SK-N-SH (cell line): Measurements from ENCODE around the gene NUDCD3. TPM values are rescaled to one million over a fixed set of nuclear protein-coding genes. Genes with fewer than 3 reads are reported as not detected.

Experiments
- CTCF ChIA-PET: fragments of 300-600, 350-600 bp; formaldehyde crosslinking; extraction: SDS; loops from one replicate; lab custom pipeline; 2021; lab: Yijun Ruan, JAX
- POLR2A ChIA-PET: fragments of 350-600 bp; sonication (Branson Sonifier 250); formaldehyde crosslinking; extraction: SDS; loops from one replicate; lab custom pipeline; 2020; ENCODE audit warnings: antibody characterized with exemption, inconsistent platforms; lab: Yijun Ruan, JAX
- DNase-seq: peaks from one replicate; pipeline ENCODE4 v3.0.0; 2012
- H2AFZ ChIP-seq: fragments of 200-600 bp; sonication (generic); 2 replicates; pipeline ENCODE4 v1.8.1; 2016; ENCODE audit warnings: antibody characterized with exemption, mild to moderate bottlenecking, low read depth
- H3F3A ChIP-seq: fragments of 200-600 bp; sonication (generic); replicated peaks from 2 replicates; pipeline ENCODE3; 2016; ENCODE audit warnings: antibody characterized with exemption, mild to moderate bottlenecking; ENCODE audit not compliant: insufficient read depth
- H3K27ac ChIP-seq, 2 experiments: fragments of 200-500 bp in 1 of 2; fragments of 200-600 bp in 1 of 2; sonication (Bioruptor generic) in 1 of 2; sonication (generic), shearing (Covaris generic) in 1 of 2; 2 replicates each; pipeline versions ENCODE4 v1.5.1 to v1.6.1; 2014 to 2016; ENCODE audit warnings: low read depth in 2 of 2, inconsistent platforms in 1 of 2, low read length in 1 of 2, mild to moderate bottlenecking in 1 of 2, mixed read lengths in 1 of 2
- H3K27me3 ChIP-seq: fragments of 200-600 bp; sonication (generic), shearing (Covaris generic); 2 replicates; pipeline ENCODE4 v1.6.1; 2016; ENCODE audit warnings: mixed run types; ENCODE audit not compliant: insufficient read depth
- H3K36me3 ChIP-seq, 2 experiments: fragments of 200-500 bp in 1 of 2; fragments of 200-600 bp in 1 of 2; sonication (Bioruptor generic) in 1 of 2; sonication (generic) in 1 of 2; replicated peaks in 1 of 2; 2 replicates each; pipeline versions ENCODE3 to v1.5.1; 2014 to 2016; ENCODE audit warnings: low read length in 1 of 2, mild to moderate bottlenecking in 1 of 2; ENCODE audit not compliant: insufficient read depth in 2 of 2, control insufficient read depth in 1 of 2
- H3K4me1 ChIP-seq, 2 experiments: fragments of 200-500 bp in 1 of 2; fragments of 200-600 bp in 1 of 2; sonication (Bioruptor generic) in 1 of 2; sonication (generic), shearing (Covaris generic) in 1 of 2; 2 replicates each; pipeline versions ENCODE4 v1.5.1 to v1.6.1; 2014 to 2016; ENCODE audit warnings: low read depth in 1 of 2, low read length in 1 of 2, mixed run types in 1 of 2; ENCODE audit not compliant: insufficient read depth in 2 of 2, control insufficient read depth in 1 of 2
- H3K4me2 ChIP-seq: fragments of 200-600 bp; sonication (generic), shearing (Covaris generic); 2 replicates; pipeline ENCODE4 v1.6.1; 2017; ENCODE audit warnings: mixed run types
- H3K4me3 ChIP-seq, 2 experiments: fragments of 200-500 bp in 1 of 2; fragments of 200-600 bp in 1 of 2; sonication (Bioruptor generic) in 1 of 2; sonication (generic), shearing (Covaris generic) in 1 of 2; 2 replicates each; pipeline versions ENCODE4 v1.5.1 to v1.8.1; 2014 to 2016; ENCODE audit warnings: low read depth in 2 of 2, inconsistent platforms in 1 of 2, low read length in 1 of 2, mild to moderate bottlenecking in 1 of 2, mixed read lengths in 1 of 2, moderate library complexity in 1 of 2
- H3K79me2 ChIP-seq: fragments of 200-600 bp; sonication (generic); 2 replicates; pipeline ENCODE4 v1.8.1; 2017; ENCODE audit warnings: mild to moderate bottlenecking; ENCODE audit not compliant: insufficient read depth
- H3K9ac ChIP-seq: fragments of 200-600 bp; sonication (generic); 2 replicates; pipeline ENCODE4 v1.6.1; 2017; ENCODE audit warnings: mixed run types
- H3K9me2 ChIP-seq: fragments of 200-600 bp; sonication (generic); 2 replicates; pipeline ENCODE4 v1.6.1; 2017; ENCODE audit warnings: mixed run types
- H3K9me3 ChIP-seq: fragments of 200-600 bp; sonication (generic); 2 replicates; pipeline ENCODE4 v1.6.1; 2017; ENCODE audit warnings: mixed run types, mild to moderate bottlenecking, moderate library complexity
- H4K20me1 ChIP-seq: fragments of 200-600 bp; sonication (generic); 2 replicates; pipeline ENCODE4 v1.6.1; 2017; ENCODE audit warnings: mild to moderate bottlenecking, mixed run types; ENCODE audit not compliant: insufficient read depth
- CHD2 ChIP-seq: fragments of 150-350 bp; IDR thresholded peaks from 2 replicates; pipeline ENCODE4 v1.6.1; 2018; ENCODE audit warnings: low read length; ENCODE audit not compliant: partially characterized antibody
- ELF1 ChIP-seq: IDR thresholded peaks from 2 replicates; pipeline ENCODE4 v1.4.0; 2012
- FOXJ3 ChIP-seq: sonication (generic); formaldehyde crosslinking; IDR thresholded peaks from 2 replicates; pipeline ENCODE4 v1.5.1; 2020; ENCODE audit warnings: mild to moderate bottlenecking, missing genetic modification reagents
- FOXM1 ChIP-seq: IDR thresholded peaks from 2 replicates; pipeline ENCODE4 v1.4.0; 2012; ENCODE audit warnings: low read depth, mild to moderate bottlenecking
- GABPA ChIP-seq: IDR thresholded peaks from 2 replicates; pipeline ENCODE4 v1.4.0; 2012; ENCODE audit warnings: low read depth, mild to moderate bottlenecking
- MEF2A ChIP-seq: IDR thresholded peaks from 2 replicates; pipeline ENCODE4 v1.4.0; 2012; ENCODE audit warnings: low read depth, borderline replicate concordance
- MXI1 ChIP-seq: IDR thresholded peaks from 2 replicates; pipeline ENCODE4 v1.6.1; 2012; ENCODE audit warnings: mild to moderate bottlenecking, low read depth, low read length, improper control_type of control experiment
- POLR2AphosphoS5 ChIP-seq: IDR thresholded peaks from 2 replicates; pipeline ENCODE4 v1.6.1; 2012; ENCODE audit warnings: low read depth, low read length
- RAD21 ChIP-seq: IDR thresholded peaks from 2 replicates; pipeline ENCODE4 v1.6.1; 2012; ENCODE audit warnings: mild to moderate bottlenecking, low read length
- RCOR1 ChIP-seq: fragments of 150-350 bp; IDR thresholded peaks from 2 replicates; pipeline ENCODE4 v1.6.1; 2017; ENCODE audit warnings: antibody characterized with exemption, low read length
- SIN3A ChIP-seq: IDR thresholded peaks from 2 replicates; pipeline ENCODE4 v1.6.1; 2012; ENCODE audit warnings: low read depth, mild to moderate bottlenecking, low read length, moderate library complexity, borderline replicate concordance
- TEAD4 ChIP-seq: IDR thresholded peaks from 2 replicates; pipeline ENCODE4 v1.4.0; 2012; ENCODE audit warnings: mild to moderate bottlenecking, borderline replicate concordance; ENCODE audit not compliant: insufficient read depth
- USF1 ChIP-seq: IDR thresholded peaks from 2 replicates; pipeline ENCODE4 v1.4.0; 2012; ENCODE audit warnings: low read depth, borderline replicate concordance
- USF2 ChIP-seq: fragments of 150-350 bp; IDR thresholded peaks from 2 replicates; pipeline ENCODE4 v1.6.1; 2017; ENCODE audit warnings: antibody characterized with exemption, low read length, low read depth, borderline replicate concordance
- WGBS: methylation state at CpG from one replicate; pipeline ENCODE4 v1.1.6; 2017; ENCODE audit warnings: low lambda C conversion rate; 5-methylcytosine and 5-hydroxymethylcytosine counted together
- polyA plus RNA-seq, 3 experiments: library from polyadenylated mRNA; depleted of rRNA; stranded (reverse); fragments of >200 nt; gene quantifications; 2 replicates each; pipeline ENCODE4 v1.2.3, GENCODE V29; 2012
- TF ChIP-seq, protein P1 (sequence below): fragments of 150-350 bp; IDR thresholded peaks from 2 replicates; pipeline ENCODE4 v1.6.1; 2016; ENCODE audit warnings: mild to moderate bottlenecking, low read depth, low read length
- TF ChIP-seq, protein P2 (sequence below): IDR thresholded peaks from 2 replicates; pipeline ENCODE4 v1.4.0; 2012; ENCODE audit warnings: low read depth
- TF ChIP-seq, protein P3 (sequence below): fragments of 200-600 bp; sonication (generic); IDR thresholded peaks from 2 replicates; pipeline ENCODE4 v1.6.1; 2017; ENCODE audit warnings: antibody characterized with exemption, mild to moderate bottlenecking, moderate library complexity

Gene NUDCD3
- polyA plus RNA-seq, 1 of the 3 experiments (the other 2 are of a cell fraction) = 66.0 TPM

DNA sequence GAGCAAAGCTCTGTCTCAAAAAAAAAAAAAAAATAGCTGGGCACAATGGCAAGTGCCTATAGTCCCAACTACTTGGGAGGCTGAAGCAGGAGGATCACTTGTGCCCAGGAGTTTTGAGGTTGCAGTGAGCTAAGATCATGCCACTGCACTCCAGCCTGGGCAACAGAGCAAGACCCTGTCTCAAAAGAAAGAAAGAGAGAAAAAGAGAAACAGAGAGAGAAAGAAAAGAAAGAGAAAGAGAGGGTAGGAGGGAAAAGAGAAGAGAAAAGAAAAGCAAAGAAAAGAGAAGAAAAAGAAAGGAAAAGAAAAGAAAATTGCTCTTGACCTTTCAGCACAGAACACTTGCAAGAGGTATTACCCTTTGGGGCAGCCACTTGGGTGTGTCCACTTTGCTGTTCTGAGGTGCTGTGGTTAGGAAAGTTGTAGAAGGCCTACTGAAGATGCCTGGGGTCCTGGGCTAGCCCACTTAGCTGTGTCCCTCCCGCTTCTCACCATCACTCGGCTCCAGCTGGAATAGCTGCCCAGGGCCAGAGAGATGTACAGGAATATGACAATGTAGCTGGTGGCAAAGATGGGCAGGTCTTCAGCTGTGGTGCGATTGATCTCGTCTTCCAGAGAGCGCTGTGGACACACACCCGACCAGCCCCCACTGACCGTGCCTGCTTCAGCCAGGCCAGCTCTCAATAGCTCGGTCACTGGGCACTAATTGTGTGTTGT lies 45.0 kb upstream of the NUDCD3 start:
- H2AFZ ChIP-seq = no peak overlapping the region
- H3K4me2 ChIP-seq = no peak overlapping the region
- CTCF ChIA-PET = interaction anchor here (0.9 to 5.3 kb wide), 18 partner anchors 9 to 319 kb away, joined by 3 to 34 read pairs (median 6); no protein-coding TSS in a partner anchor
- H3K9me2 ChIP-seq = no peaks in the 10 kb centered on the region
- POLR2A ChIA-PET = no interaction called here
- no peak overlapping the region for H3K4me3 ChIP-seq
- H3K27ac ChIP-seq = no peak overlapping the region
- no peak for DNase-seq
- no peak for TF ChIP-seq FOXJ3 (CRISPR knock-in tag)
- H3K9me3 ChIP-seq = no peaks in the 10 kb centered on the region
- H3K36me3 ChIP-seq = no peaks in the 10 kb centered on the region
- WGBS = 70% methylated on average over 7 of the region's 8 CpGs
- no peaks in the 10 kb centered on the region for H4K20me1 ChIP-seq
- H3K9ac ChIP-seq = no peak overlapping the region
- H3K79me2 ChIP-seq = no peaks in the 10 kb centered on the region
- no peaks in the 10 kb centered on the region for H3K27me3 ChIP-seq
- H3K4me1 ChIP-seq = peaks cover 0 to under 1% of the 10 kb centered on the region in 2 experiments; a peak in 1 of 4 replicates
- H3F3A ChIP-seq = no peaks in the 10 kb centered on the region

DNA sequence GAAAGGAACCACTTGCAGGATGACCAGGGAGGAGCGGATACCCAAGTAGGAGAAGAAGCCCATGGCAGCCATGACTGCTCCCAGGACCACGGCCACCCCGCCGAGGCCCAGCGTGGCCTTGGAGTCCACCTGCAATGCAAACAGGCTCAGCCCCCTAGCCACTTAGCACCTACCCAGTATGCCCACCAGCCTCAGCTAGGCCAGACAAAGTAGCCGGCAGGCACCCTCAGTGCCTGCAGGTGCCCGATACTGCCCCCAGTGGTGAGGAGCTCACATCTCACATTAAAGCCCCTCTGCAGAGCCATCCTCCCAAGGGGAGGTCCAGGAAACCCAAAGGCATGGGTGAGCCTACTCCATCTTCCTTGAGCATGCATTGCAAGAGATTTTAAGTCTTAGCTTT lies 44.0 kb upstream of the NUDCD3 start:
- H3K27ac ChIP-seq = no peak overlapping the region
- H3K9me2 ChIP-seq = no peaks in the 10 kb centered on the region
- H3K36me3 ChIP-seq = no peaks in the 10 kb centered on the region
- H2AFZ ChIP-seq = no peak overlapping the region
- CTCF ChIA-PET = interaction anchor here (0.7 to 5.3 kb wide), 29 partner anchors 10 to 318 kb away, joined by 3 to 34 read pairs (median 4); no protein-coding TSS in a partner anchor
- TF ChIP-seq, protein P1, sequence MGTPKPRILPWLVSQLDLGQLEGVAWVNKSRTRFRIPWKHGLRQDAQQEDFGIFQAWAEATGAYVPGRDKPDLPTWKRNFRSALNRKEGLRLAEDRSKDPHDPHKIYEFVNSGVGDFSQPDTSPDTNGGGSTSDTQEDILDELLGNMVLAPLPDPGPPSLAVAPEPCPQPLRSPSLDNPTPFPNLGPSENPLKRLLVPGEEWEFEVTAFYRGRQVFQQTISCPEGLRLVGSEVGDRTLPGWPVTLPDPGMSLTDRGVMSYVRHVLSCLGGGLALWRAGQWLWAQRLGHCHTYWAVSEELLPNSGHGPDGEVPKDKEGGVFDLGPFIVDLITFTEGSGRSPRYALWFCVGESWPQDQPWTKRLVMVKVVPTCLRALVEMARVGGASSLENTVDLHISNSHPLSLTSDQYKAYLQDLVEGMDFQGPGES = no peak
- no peak for TF ChIP-seq RCOR1
- TF ChIP-seq, protein P2, sequence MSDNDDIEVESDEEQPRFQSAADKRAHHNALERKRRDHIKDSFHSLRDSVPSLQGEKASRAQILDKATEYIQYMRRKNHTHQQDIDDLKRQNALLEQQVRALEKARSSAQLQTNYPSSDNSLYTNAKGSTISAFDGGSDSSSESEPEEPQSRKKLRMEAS = no peak
- no peak for TF ChIP-seq FOXM1
- TF ChIP-seq SIN3A = no peak
- TF ChIP-seq POLR2AphosphoS5 = no peak
- TF ChIP-seq GABPA = no peak
- TF ChIP-seq, protein P3, sequence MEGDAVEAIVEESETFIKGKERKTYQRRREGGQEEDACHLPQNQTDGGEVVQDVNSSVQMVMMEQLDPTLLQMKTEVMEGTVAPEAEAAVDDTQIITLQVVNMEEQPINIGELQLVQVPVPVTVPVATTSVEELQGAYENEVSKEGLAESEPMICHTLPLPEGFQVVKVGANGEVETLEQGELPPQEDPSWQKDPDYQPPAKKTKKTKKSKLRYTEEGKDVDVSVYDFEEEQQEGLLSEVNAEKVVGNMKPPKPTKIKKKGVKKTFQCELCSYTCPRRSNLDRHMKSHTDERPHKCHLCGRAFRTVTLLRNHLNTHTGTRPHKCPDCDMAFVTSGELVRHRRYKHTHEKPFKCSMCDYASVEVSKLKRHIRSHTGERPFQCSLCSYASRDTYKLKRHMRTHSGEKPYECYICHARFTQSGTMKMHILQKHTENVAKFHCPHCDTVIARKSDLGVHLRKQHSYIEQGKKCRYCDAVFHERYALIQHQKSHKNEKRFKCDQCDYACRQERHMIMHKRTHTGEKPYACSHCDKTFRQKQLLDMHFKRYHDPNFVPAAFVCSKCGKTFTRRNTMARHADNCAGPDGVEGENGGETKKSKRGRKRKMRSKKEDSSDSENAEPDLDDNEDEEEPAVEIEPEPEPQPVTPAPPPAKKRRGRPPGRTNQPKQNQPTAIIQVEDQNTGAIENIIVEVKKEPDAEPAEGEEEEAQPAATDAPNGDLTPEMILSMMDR = peak; percentile 73
- TF ChIP-seq CHD2 = no peak
- no peak for TF ChIP-seq MXI1
- no peak for TF ChIP-seq ELF1
- TF ChIP-seq USF2 = no peak
- TF ChIP-seq TEAD4 = no peak
- TF ChIP-seq RAD21 = peak; percentile 41
- no peak for TF ChIP-seq FOXJ3 (CRISPR knock-in tag)
- TF ChIP-seq USF1 = no peak
- no peak for TF ChIP-seq MEF2A
- TF ChIP-seq, all 33 proteins: peak for 2
- Histone ChIP-seq H3F3A (no peaks in the 10 kb centered on the region), H3K9ac (no peak overlapping the region), H3K4me1 (no peaks in the 10 kb centered on the region), H3K9me3 (no peaks in the 10 kb centered on the region), H3K27me3 (no peaks in the 10 kb centered on the region), H4K20me1 (no peaks in the 10 kb centered on the region), H3K4me3 (no peak overlapping the region), H3K79me2 (no peaks in the 10 kb centered on the region), H3K4me2 (no peak overlapping the region)
- DNase-seq = peak; percentile 89
- WGBS = 83% methylated on average over 7 of the region's 7 CpGs
- POLR2A ChIA-PET = no interaction called here
